SHP77 (cell line): ENCODE results near the gene EFNB2.

Experiments used
- DNase-seq, 2 experiments: peaks; one replicate each; lab custom pipeline; 2025; lab: John Stamatoyannopoulos, UW

The EFNB2 gene

DNA sequence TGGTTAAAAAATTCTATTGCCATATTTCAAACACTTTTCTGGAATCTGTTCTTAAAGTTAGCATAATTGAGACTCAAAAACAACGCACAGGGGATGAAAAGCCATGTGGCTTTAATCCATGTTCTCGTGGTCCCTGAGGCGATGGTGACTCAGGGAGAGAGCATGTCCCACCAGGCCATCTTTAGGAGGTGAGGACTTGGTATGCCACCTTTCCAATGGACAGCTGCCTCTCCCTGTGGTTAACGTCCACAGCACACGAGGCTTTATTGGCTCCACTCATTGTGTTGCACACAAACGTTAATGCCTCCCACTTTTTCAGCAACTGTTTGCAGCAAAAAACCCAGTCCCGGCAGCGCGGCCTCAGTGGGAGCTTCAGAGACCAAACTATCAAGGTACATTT, 51.4 kb downstream of the EFNB2 start:
- DNase-seq, result no peak

DNA sequence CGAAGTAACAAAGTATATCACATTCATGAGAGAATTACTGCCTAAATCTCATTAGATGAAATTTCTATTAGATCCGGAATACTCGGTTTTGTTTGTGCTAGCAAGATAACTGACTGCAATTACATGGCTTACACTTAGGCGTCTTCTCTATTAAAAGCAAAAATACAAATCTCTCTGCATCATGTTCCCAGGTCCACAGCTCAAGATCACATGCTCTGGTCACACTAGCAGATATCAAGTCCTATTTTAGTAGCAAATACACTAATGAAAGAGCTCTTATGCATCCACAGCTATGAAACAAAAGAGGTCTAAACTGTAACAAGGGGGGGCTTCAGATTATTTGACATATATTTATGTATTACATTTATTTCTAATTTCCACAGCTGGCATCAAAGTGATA, 53.5 kb downstream of the EFNB2 start:
- DNase-seq, result no peak

DNA sequence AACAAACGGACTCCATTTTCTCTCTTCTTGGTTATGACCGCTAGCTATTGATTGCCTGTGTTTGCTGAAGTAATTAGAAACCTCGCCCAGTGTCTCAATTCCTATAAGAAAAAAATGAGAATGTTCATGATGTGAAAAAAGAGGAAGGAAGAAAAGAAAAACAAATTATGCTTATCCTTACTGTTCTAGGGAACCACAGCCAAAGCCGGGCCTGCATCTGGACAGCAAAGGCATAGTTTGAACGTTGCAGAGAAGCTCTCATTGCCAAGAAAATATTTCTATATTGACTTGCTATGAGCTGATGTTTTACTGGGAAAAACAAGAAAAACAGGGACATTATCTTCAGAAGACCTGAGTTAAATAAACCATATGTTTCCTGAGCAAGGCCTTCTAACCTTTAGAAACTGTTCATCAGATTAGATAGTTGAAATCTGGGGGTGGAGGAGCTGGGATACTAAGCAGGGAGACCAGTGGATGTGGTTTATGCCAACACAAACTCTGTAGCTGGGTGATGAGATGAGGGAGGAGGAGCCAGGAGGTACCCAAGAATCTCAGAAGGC, 55.0 kb downstream of the EFNB2 start:
- DNase-seq, result no peak

DNA sequence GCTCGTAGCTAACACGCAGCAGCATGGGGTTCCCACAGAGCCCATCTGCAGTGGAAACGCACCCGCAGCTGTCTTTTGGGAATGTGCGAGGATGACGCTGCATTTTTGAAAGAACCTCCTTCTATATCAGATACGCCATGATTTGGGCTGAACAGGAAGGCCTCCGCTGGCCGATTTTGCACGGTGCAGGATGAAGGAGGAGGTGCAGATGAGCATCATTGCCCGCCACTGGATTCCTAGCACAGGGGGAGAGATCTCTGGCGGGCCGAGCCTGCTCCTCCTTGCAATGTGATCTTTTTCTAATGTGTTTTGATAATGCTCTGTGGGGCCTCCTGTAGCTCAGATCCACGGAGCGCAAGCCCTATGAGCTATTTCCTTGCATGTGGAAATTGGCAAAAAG, 55.5 kb downstream of the EFNB2 start:
- no peak for DNase-seq

DNA sequence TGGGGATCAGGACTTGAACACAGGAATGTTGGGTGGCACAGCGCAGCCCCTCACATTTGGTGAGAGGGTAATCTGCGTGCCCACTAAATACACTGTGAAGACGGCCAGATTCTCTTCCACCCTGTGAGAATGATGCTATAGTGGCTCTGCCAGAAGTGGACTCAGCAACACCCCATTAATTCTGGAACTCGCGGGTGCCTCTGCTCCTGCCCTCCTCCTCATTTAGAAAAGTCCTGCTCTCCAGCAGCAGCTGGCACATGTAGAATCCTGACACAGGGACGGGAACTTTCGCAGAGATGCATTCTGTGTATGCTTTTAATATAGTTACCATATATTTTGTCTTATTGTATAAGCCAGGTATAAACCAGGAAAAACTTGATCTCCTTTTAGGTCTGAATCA, 57.3 kb downstream of the EFNB2 start:
- no peak for DNase-seq

DNA sequence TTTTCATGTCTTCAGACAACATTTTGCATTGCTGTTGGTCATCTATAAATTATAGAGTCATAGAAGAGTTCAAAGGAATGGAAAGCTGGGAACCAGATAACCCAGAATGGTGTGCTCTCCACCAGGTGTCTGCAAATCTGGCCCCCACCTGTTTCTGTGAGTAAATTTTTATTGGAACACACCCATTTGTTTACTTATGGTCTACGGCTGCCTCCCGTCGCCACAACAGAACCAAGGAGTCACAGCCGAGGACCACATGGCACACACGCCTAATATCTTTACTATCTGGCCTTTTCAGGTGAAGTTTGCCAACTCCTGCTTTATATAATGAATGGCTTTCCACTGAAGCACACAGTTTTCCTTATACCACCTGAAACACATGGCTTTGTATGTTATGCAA, 58.2 kb downstream of the EFNB2 start:
- DNase-seq, result no peak

DNA sequence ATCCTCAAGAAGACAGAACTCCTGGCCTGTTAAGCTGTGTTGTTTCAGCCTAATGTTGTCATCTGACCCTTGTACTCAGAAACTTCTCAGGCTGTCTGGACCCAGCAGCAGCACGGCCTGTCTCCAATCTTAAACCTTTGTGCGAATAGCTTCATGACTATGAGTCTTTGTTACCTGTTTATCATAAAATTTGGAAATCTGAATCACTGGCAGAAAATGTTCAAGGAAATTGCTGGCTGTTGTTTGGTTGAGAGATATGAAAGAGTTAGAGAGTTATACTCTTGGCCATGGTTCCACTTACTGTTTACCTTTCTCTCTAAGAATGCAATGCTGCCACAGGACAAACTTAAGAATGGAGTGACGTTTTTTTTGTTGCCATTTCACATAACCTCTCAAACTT, 59.6 kb downstream of the EFNB2 start:
- DNase-seq, result no peak

DNA sequence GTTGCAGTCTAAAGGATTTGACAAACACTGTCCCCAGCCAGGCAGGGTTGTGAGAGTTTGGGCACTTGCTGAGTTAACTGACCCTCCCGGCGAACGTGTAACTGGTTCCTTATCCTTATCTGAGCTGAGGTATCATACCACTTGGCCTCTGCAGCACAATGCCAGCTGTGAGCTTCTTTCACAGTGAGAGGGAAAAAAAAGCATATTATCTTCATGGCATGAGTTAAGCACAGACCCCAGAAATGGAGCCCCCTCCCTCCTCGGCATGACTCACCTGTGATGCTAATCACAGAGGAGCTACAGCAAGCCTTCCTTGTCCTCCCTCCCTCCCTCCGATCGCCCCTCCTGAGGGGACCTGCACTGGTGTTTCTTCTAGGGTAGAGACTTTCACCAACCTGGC, 60.5 kb downstream of the EFNB2 start:
- DNase-seq, result no peak

DNA sequence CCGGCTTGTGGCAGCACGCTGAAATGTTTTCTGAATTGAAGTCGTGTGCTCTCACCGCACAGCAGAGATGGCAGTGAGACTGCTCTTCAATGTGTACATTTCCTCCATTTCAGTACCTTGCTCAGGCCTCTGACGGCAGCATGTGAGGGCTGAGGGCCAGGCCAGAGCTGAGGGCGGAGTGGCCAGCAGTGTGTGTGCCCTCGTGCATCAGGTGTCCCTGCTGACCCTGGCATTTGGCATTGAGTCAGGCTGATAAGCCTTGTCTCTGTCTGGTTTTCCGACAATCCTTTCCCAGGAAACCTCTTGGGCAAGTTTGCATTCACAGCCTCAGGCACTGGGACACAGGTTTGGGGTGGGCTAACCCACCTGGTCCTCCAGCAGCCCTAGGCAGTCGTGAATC, 62.3 kb downstream of the EFNB2 start:
- DNase-seq, result no peak

DNA sequence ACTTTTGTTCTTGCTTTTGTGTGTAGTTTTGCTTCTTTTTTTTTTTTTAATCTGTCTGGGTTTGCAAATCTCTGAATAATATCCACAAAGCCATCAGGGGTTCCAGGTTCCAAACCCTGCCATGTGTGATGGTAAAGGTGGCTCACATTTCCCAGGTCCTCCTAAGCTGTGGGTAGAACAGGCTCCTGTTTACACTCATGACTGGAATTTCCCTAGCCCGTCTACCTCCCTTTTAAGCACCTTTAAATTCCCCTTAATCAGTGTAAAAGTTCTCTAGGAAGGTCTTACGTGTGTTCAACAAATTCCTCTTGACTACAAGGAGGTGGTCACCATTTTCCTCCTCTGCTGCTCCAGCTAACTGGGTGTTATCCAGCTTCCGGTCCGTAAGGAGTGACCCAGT, 62.8 kb downstream of the EFNB2 start:
- no peak for DNase-seq

DNA sequence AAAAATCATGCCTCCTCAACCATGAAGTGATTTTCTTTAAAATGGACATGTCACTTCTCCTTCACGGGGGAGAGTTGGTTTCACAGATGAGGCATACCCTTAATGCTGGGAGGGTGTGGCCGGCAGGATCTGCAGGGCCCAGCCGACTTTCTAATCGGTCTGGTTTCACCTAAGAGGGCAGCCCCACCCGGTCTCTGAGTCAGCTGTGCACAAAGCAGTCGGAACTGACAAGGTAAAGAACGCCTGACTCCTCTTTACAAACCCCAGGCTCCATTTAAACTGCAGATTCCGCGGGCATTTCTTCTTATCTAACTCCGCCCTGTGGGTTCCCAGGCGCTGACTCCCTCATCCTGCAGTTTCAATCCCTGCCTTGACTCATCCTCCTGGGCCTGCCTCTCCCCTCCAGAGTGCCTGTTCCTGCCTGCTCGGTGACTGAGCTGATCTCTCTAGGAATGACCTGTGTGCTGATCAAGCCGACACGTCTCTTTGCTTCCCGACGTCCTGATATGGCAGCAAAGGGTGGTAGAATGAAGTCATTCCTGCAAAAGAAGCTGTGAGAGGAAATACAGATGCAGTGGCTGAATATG, 63.4 kb downstream of the EFNB2 start:
- DNase-seq, result no peak

DNA sequence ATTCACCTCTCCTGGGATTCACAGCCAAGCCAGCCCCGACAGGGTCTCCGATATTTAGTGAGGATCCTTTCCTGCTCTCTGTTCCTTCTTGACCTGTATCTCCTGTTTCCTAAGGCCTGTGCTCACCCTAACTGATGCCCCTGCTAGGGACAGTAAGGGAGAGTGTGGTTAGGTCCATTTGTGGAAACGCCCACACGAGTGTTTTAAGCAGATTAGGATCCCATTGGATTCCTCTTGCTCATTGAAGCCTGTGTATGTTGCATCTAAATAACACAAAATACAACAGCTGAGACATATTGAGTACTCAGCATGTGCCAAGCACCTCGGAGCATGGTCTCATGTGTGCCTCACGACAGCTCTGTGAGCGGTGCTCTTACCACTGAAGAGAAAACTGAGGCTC, 64.9 kb downstream of the EFNB2 start:
- DNase-seq, result no peak

DNA sequence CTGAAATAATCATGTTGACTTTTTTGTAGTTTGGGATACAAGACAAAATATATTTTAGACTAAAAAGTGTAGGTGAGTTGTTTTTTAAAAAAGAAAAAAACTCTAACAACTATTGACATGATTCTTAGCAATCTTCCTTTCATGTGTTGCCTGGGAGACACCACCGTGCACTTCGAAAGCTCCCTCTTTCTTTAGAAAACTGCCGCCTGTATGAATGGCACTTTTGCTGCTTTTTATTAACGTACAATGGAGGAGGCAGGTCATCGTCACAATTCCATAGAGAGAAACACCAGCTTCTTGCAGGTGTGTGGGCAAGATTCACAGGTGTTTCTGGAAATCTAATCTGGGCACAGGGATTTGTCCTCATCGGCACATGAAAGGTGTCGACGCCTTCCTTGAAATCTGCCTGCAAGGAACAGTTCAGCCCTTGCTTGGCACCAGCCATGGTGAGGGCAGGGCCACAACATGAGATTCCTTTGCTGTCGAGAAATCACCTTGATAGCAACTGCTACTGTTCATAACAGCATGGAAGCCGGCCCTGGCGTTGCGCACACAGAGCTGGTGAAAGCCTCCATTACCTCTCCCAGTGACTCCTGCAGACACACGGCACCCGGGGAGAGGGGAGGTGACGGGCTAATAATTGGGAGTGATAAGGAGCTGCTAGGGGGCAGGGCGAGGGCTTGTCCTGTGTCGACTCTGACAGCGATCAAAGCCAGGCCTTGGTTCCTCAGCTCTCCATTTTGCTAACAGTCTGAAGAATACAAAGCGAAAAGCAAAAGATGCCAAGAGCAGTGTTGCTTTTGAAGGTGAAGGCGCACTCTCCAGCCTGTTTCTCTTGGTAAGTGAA, 66.5 kb downstream of the EFNB2 start:
- no peak for DNase-seq

DNA sequence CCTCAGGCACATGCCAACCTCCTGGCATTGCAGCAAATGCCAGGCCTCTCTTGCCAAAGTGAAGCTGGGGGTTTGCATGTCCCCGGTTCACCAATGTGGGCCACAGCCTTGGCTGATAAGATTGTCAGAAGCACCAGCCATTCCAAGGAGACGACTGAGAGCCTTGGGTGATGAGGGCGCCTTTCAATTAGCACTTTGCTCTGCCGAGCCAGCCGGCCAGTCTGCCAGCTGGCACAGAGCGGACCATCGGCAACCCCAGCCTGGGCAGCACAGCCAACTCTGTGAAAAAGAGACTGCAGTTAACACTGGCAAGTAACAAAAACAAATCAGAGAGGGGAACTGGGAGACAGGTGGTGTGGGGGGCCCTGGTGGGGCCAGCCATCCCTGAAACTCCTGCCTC, 67.3 kb downstream of the EFNB2 start:
- no peak for DNase-seq

DNA sequence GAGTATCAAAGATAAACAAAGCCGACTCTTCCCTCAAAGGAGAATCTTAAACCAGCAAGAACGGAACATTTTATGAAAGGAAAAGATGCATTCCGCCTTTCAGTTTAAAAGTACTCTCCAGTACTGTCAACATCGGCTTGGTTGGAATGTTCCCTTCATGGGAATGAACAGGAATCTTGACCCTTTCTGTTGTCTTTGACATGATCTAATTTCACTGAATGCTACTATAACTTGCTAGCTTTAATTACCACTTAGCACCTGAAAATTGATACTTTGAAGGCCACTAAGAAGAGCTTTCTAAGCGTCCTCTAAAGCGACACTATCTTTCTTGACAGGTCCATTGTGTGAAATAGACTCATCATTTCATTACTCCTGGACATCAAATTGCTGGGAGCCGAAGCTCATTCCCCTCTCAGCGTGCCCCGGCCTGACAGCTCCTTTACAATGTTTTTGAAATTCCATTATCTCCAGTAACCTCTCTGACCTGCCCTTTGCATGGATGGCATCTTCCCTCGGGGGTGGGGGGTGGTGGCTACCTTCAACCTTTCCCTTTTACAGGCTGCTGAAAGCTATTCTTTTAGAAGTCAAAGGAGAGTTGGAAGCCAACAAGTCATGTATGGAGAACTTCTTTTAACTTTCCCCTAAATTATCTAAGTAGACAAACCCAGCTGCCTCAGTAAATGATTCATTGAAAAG, 67.9 kb downstream of the EFNB2 start:
- DNase-seq, result no peak

DNA sequence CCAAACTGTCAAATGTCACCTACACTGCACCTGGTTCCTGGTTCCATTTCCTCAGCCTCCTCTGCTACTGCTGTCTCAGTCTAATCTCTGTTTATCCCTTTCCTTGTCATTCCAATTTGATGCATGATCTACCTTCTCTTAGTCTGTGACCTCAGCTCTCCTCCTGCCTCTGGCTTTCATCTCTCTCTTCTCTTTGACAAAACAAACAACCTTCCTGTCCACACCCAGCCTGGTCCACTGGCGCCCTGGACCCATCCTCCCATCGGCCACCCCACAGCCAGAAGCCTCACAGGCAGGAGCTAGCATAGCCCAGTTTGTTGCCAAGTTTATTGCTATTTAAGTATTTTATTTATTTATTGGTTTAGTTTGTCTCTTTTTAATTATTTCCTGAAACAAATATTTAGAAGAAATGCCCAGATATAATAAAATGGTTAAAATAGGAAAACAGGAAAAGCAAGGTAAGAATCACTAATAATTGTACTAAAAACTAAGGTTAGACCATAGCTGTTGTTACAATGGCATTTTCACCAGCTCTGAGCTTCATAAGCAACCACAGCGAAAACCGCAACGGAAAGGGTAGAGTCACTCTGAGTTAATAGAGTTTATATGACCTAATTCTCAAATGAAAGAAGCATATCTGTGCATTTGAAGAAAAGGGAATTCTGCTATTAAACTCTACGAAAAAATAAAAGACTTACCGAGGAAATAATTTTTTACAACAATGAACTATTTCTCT, 68.6 kb downstream of the EFNB2 start:
- no peak for DNase-seq

DNA sequence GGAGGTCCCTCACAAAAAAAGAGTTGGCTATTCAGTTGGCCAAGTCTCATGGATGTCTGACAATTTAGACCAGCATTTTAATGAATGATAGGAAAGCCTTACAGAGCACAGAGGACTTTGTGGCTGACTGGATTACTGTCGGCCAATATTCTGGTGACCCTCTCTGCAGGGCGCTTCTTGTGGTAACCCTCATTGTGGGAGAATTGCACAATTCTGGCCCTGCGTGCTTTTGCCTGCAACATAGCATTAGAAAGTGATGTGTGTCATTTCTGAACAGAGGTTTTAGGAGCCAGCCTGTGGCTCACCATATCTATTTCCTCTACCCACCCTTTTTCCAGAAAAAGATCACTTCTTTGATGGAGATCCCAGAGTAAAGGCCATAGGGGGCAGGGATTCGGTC, 71.4 kb downstream of the EFNB2 start:
- no peak for DNase-seq

DNA sequence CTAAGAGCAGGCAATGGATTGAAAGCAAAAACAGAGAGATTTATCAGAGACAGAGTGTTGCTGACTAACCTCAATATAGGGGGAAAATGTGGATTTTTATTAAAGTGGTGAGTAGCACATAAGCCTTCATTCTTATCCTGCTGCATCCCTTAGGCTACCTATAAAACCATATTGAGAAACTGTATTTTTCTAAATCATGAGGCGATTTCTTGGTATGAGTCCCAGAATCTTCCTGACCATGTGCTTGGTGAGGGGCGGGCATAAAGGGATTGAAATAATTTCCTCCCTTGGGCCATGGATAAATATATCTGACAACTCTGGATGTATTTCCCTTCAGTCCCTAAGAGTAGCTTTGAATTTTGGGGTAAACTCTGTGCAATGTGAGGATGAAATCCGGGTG, 72.8 kb downstream of the EFNB2 start:
- DNase-seq, result no peak

DNA sequence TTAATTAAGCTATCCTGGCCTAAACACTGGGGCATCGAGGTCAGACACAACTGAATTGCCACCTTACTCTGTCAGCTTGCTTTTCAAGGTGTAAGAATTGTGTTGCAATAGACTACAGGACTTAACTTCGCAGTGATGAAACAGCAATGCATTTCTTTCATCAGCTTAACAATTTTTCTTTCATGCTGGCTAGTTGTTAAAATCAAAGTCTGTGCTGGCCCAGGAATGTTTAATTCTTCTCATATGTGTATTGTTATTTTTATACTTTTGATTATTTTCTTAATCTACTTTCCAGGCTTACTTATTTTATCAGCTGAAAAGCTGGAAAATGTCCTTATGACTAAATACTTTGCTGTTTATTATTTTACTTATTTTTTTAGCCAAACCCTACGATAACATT, 79.7 kb downstream of the EFNB2 start:
- DNase-seq, result no peak

DNA sequence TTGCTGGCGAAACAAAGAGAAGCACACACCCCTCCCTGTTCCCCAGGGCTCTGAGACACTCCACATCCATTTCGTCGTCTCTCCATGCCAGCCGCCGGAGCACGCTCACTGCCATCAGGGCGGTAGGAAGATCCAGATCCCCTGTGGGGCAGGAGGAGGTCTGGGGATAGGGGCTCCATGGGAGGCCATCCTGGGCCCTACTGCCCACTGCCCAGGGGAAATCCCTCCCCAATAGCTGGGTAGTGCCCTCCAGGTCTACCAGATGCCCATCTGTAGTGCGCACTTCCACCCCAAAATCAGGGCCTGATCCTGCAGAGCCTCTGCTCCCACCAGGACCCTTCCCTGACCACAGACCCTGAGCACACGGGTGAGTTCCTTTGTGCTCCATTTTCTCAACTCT, 80.3 kb downstream of the EFNB2 start:
- DNase-seq, result no peak

DNA sequence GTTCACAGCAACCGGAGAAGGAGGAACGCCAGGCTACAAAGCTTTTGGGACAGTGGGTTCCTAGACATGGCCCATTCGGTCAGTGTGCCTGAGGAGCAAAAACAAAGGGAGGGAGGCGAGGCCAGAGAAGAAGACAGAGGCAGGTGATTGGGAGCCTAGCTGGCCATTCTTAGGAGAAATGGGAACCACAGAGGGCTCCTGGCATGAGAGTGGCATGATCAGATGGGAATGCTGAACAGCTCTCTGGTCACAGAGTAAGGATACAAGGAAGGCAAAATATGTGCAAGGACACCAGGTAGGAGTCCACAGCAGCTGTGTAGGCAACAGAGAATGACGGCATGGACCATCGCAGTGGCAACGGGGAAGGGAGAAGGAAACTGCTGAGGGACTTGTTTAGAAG, 82.4 kb downstream of the EFNB2 start:
- no peak for DNase-seq

DNA sequence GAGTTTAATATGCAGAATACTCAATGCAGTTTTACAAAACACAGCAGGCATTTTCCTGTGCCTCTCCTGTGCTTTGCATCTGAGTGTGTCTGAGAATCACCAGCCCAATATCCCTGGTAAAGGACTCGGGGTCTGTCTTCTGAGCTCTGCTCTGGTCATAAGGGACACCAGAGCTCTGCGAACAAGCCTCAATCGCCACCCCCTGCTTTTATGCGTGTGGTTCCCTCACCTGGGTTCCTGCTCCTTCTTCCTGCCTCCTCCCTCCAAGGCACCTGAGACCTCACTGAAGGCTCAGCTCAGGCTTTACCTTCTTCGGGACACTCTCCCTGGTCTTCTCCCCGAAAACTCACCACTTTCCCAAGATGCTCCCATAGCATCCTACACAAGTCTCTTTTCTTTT, 84.5 kb downstream of the EFNB2 start:
- no peak for DNase-seq
